Activated naive CD4-positive, alpha-beta T cell treated with anti-CD3 and anti-CD28 coated beads, Interleukin-2, amount 10 ng/mL, durations not matched to agents 7 days and 5 days (primary cell): Measurements from ENCODE around the gene TCEA2.

ENCODE experiments used
- CTCF ChIA-PET: fragments of 350-600 bp; sonication (Branson Sonifier 250); formaldehyde crosslinking; loops from one replicate; lab custom pipeline; 2021; ENCODE audit warnings: antibody characterized with exemption; lab: Charles Lee
- DNase-seq: peaks from one replicate; pipeline ENCODE4 v3.0.0-alpha.2; 2020
- H3K27ac Mint-ChIP-seq: one replicate; pipeline ENCODE4 v1.8.0; 2021; ENCODE audit warnings: mild to moderate bottlenecking, moderate library complexity, mixed read lengths
- H3K27me3 Mint-ChIP-seq: one replicate; pipeline ENCODE4 v1.8.0; 2021; ENCODE audit warnings: mild to moderate bottlenecking, mixed read lengths
- H3K36me3 Mint-ChIP-seq: one replicate; pipeline ENCODE4 v1.8.0; 2021; ENCODE audit warnings: mixed read lengths
- H3K4me1 Mint-ChIP-seq: one replicate; pipeline ENCODE4 v1.8.0; 2021; ENCODE audit warnings: mixed read lengths
- H3K4me3 Mint-ChIP-seq: one replicate; pipeline ENCODE4 v1.8.0; 2021; ENCODE audit warnings: mild to moderate bottlenecking, moderate library complexity, mixed read lengths
- H3K9me3 Mint-ChIP-seq: one replicate; pipeline ENCODE4 v1.8.0; 2021; ENCODE audit warnings: mixed read lengths

The TCEA2 gene

DNA sequence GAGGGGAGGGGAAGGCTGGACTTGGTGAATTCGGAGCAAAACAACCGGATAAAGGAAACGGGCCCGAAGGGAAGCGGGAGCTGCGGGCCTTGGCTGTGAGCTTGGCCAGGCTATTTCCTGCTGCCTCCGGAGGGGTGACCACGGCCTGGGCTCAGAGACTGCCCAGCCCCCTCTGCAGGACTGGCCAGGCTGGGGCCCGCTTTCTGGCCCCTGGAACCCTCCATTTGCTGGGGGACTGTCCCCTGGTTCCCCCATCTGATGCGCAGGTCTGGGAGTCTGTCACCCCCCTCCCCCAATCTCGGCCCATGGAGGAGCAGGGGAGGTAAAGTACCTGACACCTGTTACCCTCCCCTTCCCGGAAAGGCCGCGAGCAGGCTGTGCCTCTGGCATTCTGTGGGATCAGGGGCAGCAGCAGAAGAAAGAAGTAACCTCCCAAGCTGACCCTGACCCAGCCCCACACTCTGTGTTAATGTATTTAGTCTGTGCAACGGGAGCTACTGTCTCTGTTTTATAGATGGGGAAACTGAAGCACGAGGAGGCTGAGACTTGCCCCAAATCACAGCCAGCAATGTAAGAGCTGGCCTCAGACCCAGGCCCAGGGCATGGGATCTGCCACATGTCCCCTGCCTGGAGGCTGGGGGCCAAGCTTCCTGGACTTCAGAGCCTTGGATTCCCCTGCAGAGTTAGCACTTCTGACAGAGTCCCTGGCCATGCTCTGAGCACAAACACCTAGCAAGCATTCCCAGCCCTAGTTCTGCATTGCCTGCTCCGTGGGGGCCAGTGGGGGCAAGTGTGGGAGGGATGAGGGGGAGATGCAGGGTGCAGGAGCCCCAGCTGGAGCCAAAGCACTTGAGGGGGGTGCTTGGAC is 23.5 kb upstream of the TCEA2 start:
- Mint-ChIP-seq H3K27me3 (peaks cover 43% of the 10 kb centered on the region), H3K9me3 (no peaks in the 10 kb centered on the region), H3K4me1 (peaks cover 69% of the 10 kb centered on the region), H3K36me3 (peaks cover 10% of the 10 kb centered on the region), H3K27ac (peak overlapping the region; percentile 45), H3K4me3 (peak overlapping the region; percentile 67)
- DNase-seq = no peak
- CTCF ChIA-PET = interaction anchor here (0.8 to 4.9 kb wide), 25 partner anchors 10 to 536 kb away, joined by 3 to 89 read pairs (median 6); partner anchors contain the start of genes PRPF6, PTK6, SAMD10 and SOX18

DNA sequence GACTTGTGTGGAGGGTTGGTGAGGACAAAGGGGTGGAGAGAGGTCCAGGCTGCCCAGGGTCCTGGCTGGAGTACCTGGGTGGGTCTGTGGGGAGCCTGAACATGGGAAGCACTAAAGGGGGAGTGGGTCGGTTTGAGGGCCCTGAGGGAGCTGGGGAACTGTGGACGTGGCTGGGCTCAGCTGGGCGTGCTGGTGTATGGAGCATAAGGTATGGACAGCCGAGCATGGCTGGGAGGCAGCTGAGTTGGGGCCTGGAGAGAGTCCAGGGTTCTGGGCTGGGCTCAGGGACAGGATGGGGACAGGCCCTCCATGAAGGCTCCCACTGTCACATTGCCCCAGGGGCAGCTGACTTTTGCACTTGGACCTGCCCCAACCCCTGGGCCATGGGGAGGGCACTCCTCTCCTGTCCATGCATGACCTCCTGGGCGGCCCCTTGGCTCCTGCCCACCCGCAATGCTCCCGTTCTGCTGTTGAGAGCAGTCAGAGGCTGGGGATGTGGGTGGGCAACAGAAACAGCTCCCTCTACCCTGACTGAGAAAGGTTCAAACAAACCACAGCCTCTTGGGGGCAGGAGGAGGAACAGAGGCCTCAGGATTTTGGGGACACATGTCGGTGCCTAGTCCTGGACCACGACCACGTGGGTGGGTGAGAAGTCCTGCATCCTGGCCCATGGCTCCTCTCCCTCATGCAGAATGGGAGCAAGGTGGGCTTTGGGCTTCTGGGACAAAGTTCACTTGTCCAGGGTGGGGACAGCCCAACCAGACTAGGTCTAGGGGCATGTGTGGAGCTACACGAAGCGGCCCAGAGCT is 22.6 kb upstream of the TCEA2 start:
- no peak for DNase-seq
- peaks cover 3% of the 10 kb centered on the region for H3K36me3 Mint-ChIP-seq
- H3K27me3 Mint-ChIP-seq = peaks cover 52% of the 10 kb centered on the region
- H3K4me1 Mint-ChIP-seq = peaks cover 67% of the 10 kb centered on the region
- peak overlapping the region; percentile 67 for H3K4me3 Mint-ChIP-seq
- CTCF ChIA-PET = interaction anchor here (0.6 to 4.9 kb wide), 15 partner anchors 13 to 503 kb away, joined by 3 to 89 read pairs (median 8); partner anchors contain the start of genes PRPF6, PTK6, SAMD10 and TCEA2
- no peak overlapping the region for H3K27ac Mint-ChIP-seq
- H3K9me3 Mint-ChIP-seq = no peaks in the 10 kb centered on the region

GRCh38 chr20:64041040-64041780 is 21.8 kb upstream of the TCEA2 start:
- peaks cover 2% of the 10 kb centered on the region for H3K36me3 Mint-ChIP-seq
- peaks cover 60% of the 10 kb centered on the region for H3K27me3 Mint-ChIP-seq
- H3K9me3 Mint-ChIP-seq = no peaks in the 10 kb centered on the region
- peak overlapping the region; percentile 19 for H3K27ac Mint-ChIP-seq
- CTCF ChIA-PET = interaction anchor here (0.6 to 4.9 kb wide), 6 partner anchors 12 to 129 kb away, joined by 3 to 89 read pairs (median 12); partner anchors contain the start of genes PRPF6 and SAMD10
- H3K4me1 Mint-ChIP-seq = peaks cover 69% of the 10 kb centered on the region
- H3K4me3 Mint-ChIP-seq = peak overlapping the region; percentile 79
- DNase-seq = no peak

- Mint-ChIP-seq H3K27me3 (peaks cover 65% of the 10 kb centered on the region), H3K4me3 (peak overlapping the region; percentile 79), H3K36me3 (peaks cover 2% of the 10 kb centered on the region), H3K4me1 (peaks cover 67% of the 10 kb centered on the region), H3K9me3 (no peaks in the 10 kb centered on the region), H3K27ac (peak overlapping the region; percentile 19)
- no peak for DNase-seq
- CTCF ChIA-PET = interaction anchor here (4.7 to 4.9 kb wide), 2 partner anchors 12 to 62 kb away, joined by 27 to 89 read pairs; partner anchors contain the start of genes PRPF6 and SAMD10
Measured at GRCh38 chr20:64041781-64042053, 21.3 kb upstream of the TCEA2 start.

DNA sequence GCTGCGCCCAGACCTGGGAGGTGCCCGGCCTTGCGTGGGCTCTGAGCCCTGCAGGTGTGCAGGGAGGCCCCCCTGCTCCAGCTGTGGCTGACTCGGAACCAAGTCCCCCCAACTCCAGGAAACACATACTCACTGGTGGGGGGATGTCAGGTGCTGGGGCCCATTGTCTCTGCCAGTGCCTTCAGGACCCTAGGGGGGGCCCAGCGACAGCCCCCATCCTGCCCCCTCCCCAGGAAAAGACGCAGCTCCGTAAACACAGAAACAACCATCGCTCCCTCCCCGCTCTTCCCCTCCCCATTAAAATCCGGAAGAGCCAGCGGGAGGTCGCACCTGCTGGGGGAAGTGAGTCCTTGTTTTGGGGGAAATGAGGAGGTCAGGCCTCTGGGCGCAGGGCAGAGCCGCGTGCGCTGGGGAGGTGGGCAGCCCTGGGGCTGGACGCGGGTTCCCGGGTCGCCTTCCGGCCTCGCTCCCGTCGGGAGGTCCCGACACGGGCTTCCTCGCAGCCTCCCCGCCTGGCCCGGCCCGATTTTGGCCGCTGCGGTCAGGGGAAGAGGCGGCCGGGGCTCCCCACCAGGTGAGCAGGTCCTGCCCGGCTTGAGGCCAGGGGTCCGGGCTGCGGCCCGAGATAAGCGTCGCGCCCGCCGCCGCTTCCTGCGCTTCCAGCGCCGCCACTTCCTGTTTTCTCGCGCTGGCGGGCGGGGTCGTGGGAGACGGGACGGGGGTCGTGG is 20.8 kb upstream of the TCEA2 start:
- Mint-ChIP-seq H3K27me3 (peaks cover 70% of the 10 kb centered on the region), H3K36me3 (peaks cover 2% of the 10 kb centered on the region), H3K4me3 (peak overlapping the region; percentile 79), H3K27ac (peak overlapping the region; percentile 64), H3K9me3 (no peaks in the 10 kb centered on the region), H3K4me1 (peaks cover 62% of the 10 kb centered on the region)
- DNase-seq = peak; percentile 42
- CTCF ChIA-PET = interaction anchor here (2.6 to 4.9 kb wide), 2 partner anchors 11 to 62 kb away, joined by 7 to 89 read pairs (median 27); partner anchors contain the start of genes PRPF6 and SAMD10

DNA sequence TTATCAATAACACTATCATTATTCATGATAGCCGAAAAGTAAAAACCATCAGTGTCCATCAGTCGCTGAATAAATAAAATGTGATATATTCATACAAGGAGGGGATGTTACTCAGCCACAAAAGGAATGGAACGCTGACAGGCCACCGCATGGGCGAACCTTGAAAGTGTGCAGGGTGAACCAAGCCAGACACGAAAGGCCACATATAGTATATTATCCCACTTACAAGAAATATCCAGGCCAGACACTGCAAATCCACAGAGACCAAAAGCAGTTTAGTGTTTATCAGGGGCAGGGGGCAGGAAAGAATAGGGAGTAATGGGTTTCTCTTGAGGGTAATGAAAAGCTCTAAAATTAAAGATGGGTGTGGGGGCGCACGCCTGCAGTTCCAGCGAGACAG is 19.2 kb upstream of the TCEA2 start:
- peaks cover 54% of the 10 kb centered on the region for H3K4me1 Mint-ChIP-seq
- no peaks in the 10 kb centered on the region for H3K9me3 Mint-ChIP-seq
- no peak for DNase-seq
- H3K27ac Mint-ChIP-seq = no peak overlapping the region
- H3K36me3 Mint-ChIP-seq = peaks cover 2% of the 10 kb centered on the region
- H3K4me3 Mint-ChIP-seq = no peak overlapping the region
- CTCF ChIA-PET = interaction anchor here (1.4 to 2.6 kb wide), 2 partner anchors 14 to 64 kb away, joined by 4 to 7 read pairs; partner anchors contain the start of genes PRPF6 and SAMD10
- H3K27me3 Mint-ChIP-seq = peaks cover 75% of the 10 kb centered on the region

GRCh38 chr20:64044484-64045247 is 18.3 kb upstream of the TCEA2 start:
- CTCF ChIA-PET = interaction anchor here (1.4 to 2.6 kb wide), 2 partner anchors 13 to 65 kb away, joined by 4 to 7 read pairs; partner anchors contain the start of genes PRPF6 and SAMD10
- Mint-ChIP-seq H3K9me3 (no peaks in the 10 kb centered on the region), H3K36me3 (peaks cover 2% of the 10 kb centered on the region), H3K4me1 (peaks cover 49% of the 10 kb centered on the region), H3K4me3 (no peak overlapping the region), H3K27me3 (peaks cover 81% of the 10 kb centered on the region), H3K27ac (no peak overlapping the region)
- DNase-seq = no peak

DNA sequence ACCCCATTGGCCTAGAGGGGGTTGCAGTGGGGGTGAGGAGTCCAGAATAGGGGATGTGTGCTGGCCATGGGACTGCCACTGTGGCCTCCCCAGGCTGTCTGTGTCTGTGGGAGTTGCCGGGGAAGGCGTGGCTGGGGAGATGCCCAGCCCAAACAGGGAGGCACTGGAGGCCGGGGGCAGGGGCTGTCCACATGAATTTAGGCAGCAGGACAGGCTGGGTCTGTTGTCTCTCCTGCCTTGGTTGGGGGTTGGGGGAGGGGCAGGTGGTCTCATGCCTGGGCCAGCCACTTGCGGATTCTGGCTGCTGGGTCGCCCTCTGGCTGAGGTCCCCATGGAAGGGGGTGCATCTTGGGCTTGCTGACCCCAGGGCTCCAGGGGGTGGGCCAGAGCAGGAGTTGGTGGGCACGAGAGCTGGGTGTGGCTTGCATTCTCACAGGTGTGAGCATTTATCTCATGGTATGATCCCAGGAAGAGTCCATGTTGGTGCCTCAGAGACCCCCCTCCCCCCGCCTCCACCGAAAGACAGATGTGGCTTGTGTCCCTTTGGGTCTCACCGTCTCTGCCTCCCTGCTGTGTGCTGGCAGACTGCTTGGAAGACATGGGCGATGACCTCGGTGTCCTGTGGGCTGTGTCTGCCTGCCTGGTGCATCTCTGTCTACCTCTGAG is 17.5 kb upstream of the TCEA2 start:
- peaks cover 2% of the 10 kb centered on the region for H3K36me3 Mint-ChIP-seq
- CTCF ChIA-PET = interaction anchor here (1.4 to 2.6 kb wide), 2 partner anchors 12 to 65 kb away, joined by 4 to 7 read pairs; partner anchors contain the start of genes PRPF6 and SAMD10
- no peak overlapping the region for H3K4me3 Mint-ChIP-seq
- no peaks in the 10 kb centered on the region for H3K9me3 Mint-ChIP-seq
- no peak overlapping the region for H3K27ac Mint-ChIP-seq
- no peak for DNase-seq
- peaks cover 44% of the 10 kb centered on the region for H3K4me1 Mint-ChIP-seq
- H3K27me3 Mint-ChIP-seq = peaks cover 81% of the 10 kb centered on the region

DNA sequence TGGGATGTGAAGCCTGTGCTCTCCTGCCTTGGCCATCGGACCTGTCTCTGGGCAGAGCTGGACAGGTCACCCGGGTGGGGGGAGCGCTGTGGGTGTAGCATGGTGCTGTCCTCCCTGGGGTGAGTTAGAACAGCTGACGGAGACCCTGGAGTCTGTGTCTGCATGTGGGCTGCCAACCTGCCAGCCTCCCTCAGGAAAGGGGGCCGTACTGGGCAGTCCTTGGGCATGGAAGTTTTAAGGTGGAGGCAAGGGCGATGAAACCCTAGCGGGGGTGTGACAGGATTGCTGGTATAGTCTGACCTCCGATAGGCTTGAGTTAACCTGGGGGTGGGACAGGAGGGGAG is 16.0 kb upstream of the TCEA2 start:
- no peaks in the 10 kb centered on the region for H3K9me3 Mint-ChIP-seq

GRCh38 chr20:64047968-64048401 is 15.0 kb upstream of the TCEA2 start:
- H3K4me1 Mint-ChIP-seq = peaks cover 30% of the 10 kb centered on the region
- peaks cover 85% of the 10 kb centered on the region for H3K27me3 Mint-ChIP-seq
- no peak overlapping the region for H3K4me3 Mint-ChIP-seq
- CTCF ChIA-PET = interaction anchor here (0.9 to 3.1 kb wide), 3 partner anchors 9 to 13 kb away, joined by 3 to 16 read pairs (median 6); no protein-coding TSS in a partner anchor
- no peaks in the 10 kb centered on the region for H3K9me3 Mint-ChIP-seq
- H3K36me3 Mint-ChIP-seq = no peaks in the 10 kb centered on the region
- DNase-seq = no peak
- no peak overlapping the region for H3K27ac Mint-ChIP-seq

More for the DNA sequence above, 16.0 kb upstream of the TCEA2 start:
- CTCF ChIA-PET = interaction anchor here (0.9 to 1.2 kb wide), 2 partner anchors 9 to 14 kb away, joined by 3 to 4 read pairs; no protein-coding TSS in a partner anchor
- peaks cover 32% of the 10 kb centered on the region for H3K4me1 Mint-ChIP-seq
- H3K27ac Mint-ChIP-seq = no peak overlapping the region
- peaks cover 81% of the 10 kb centered on the region for H3K27me3 Mint-ChIP-seq
- no peak for DNase-seq
- H3K4me3 Mint-ChIP-seq = no peak overlapping the region
- H3K36me3 Mint-ChIP-seq = no peaks in the 10 kb centered on the region

GRCh38 chr20:64048402-64049044 is 14.5 kb upstream of the TCEA2 start:
- CTCF ChIA-PET = interaction anchor here (1.4 to 3.1 kb wide), 3 partner anchors 9 to 29 kb away, joined by 3 to 16 read pairs (median 6); no protein-coding TSS in a partner anchor
- no peak overlapping the region for H3K27ac Mint-ChIP-seq
- H3K27me3 Mint-ChIP-seq = peaks cover 87% of the 10 kb centered on the region
- H3K9me3 Mint-ChIP-seq = no peaks in the 10 kb centered on the region
- H3K36me3 Mint-ChIP-seq = no peaks in the 10 kb centered on the region
- DNase-seq = no peak
- no peak overlapping the region for H3K4me3 Mint-ChIP-seq
- peaks cover 29% of the 10 kb centered on the region for H3K4me1 Mint-ChIP-seq
